OCI-LY7 (cell line): ENCODE measurements around the gene BTBD2. TPM values are rescaled to one million over a fixed set of nuclear protein-coding genes. Genes with fewer than 3 reads are reported as not detected.

Experiments
- BruUV-seq: library from RNA; stranded (reverse); fragments of 400-500 nt; replicated peaks from 2 replicates; lab custom pipeline; 2021; lab: Mats Ljungman, UMichigan
- CTCF ChIA-PET: fragments of 300-600 bp; sonication (Branson Sonifier 250); formaldehyde crosslinking; loops from one replicate; lab custom pipeline; 2022; ENCODE audit warnings: antibody characterized with exemption; ENCODE audit not compliant: unreplicated experiment; lab: Charles Lee
- POLR2A ChIA-PET: fragments of 300-600 bp; sonication (Branson Sonifier 250); formaldehyde crosslinking; loops from one replicate; lab custom pipeline; 2022; ENCODE audit warnings: antibody characterized with exemption; lab: Charles Lee
- DNase-seq: peaks from one replicate; pipeline ENCODE4 v3.0.0-alpha.2; 2015; ENCODE audit warnings: low spot score
- H2AFZ ChIP-seq: fragments of 200-600 bp; sonication (generic), shearing (Covaris generic); 2 replicates; pipeline ENCODE4 v1.6.1; 2014; ENCODE audit warnings: mild to moderate bottlenecking, antibody characterized with exemption, low read length, moderate library complexity
- H3K27ac ChIP-seq: fragments of 200-600 bp; sonication (generic); 2 replicates; pipeline ENCODE4 v1.5.1; 2014; ENCODE audit warnings: mixed run types, low read depth, mild to moderate bottlenecking, moderate library complexity, low read length, inconsistent platforms; ENCODE audit not compliant: poor library complexity, severe bottlenecking
- H3K36me3 ChIP-seq: fragments of 200-600 bp; sonication (generic); 2 replicates; pipeline ENCODE4 v1.6.1; 2014; ENCODE audit warnings: mild to moderate bottlenecking, antibody characterized with exemption, low read length, moderate library complexity, mixed read lengths; ENCODE audit not compliant: insufficient read depth
- H3K4me1 ChIP-seq: fragments of 200-600 bp; sonication (generic); 2 replicates; pipeline ENCODE4 v1.5.1; 2014; ENCODE audit warnings: mild to moderate bottlenecking, low read length; ENCODE audit not compliant: insufficient read depth, poor library complexity, severe bottlenecking
- H3K4me2 ChIP-seq: fragments of 200-600 bp; sonication (generic); 2 replicates; pipeline ENCODE4 v1.6.1; 2014; ENCODE audit warnings: mild to moderate bottlenecking, low read length
- H3K4me3 ChIP-seq: fragments of 200-600 bp; sonication (generic); 2 replicates; pipeline ENCODE4 v1.5.1; 2014; ENCODE audit warnings: mild to moderate bottlenecking, low read depth, low read length; ENCODE audit not compliant: poor library complexity, severe bottlenecking
- H3K79me2 ChIP-seq: fragments of 200-600 bp; sonication (generic); 2 replicates; pipeline ENCODE4 v1.6.1; 2016; ENCODE audit warnings: low read depth, mild to moderate bottlenecking, low read length, moderate library complexity, mixed read lengths; ENCODE audit not compliant: insufficient read depth
- H3K9me2 ChIP-seq: fragments of 200-600 bp; sonication (generic); 2 replicates; pipeline ENCODE4 v1.6.1; 2016; ENCODE audit warnings: mild to moderate bottlenecking, low read length, mixed read lengths; ENCODE audit not compliant: insufficient read depth
- H3K9me3 ChIP-seq: fragments of 200-600 bp; sonication (generic); 2 replicates; pipeline ENCODE4 v1.6.1; 2014; ENCODE audit warnings: mild to moderate bottlenecking, mixed run types, low read length, mixed read lengths
- H4K20me1 ChIP-seq: fragments of 200-600 bp; sonication (generic); 2 replicates; pipeline ENCODE4 v1.6.1; 2014; ENCODE audit warnings: mild to moderate bottlenecking, antibody characterized with exemption, low read length, moderate library complexity, mixed read lengths; ENCODE audit not compliant: insufficient read depth
- CTCF ChIP-seq: fragments of 200-600 bp; sonication (generic); conservative IDR thresholded peaks from 2 replicates; pipeline ENCODE4 v1.5.1; 2014; ENCODE audit warnings: mild to moderate bottlenecking, antibody characterized with exemption, low read length, moderate library complexity, mixed read lengths
- EZH2phosphoT487 ChIP-seq: fragments of 200-600 bp; sonication (generic); IDR thresholded peaks from 2 replicates; pipeline ENCODE4 v1.6.1; 2018; ENCODE audit warnings: low read depth, borderline replicate concordance, mild to moderate bottlenecking, mixed run types, antibody characterized with exemption, low read length, moderate library complexity, mixed read lengths
- intact Hi-C: fragments of 100-400 bp; cut with micrococcal nuclease; formaldehyde crosslinking; loops from one replicate; pipeline ENCODE4 v1.10.0; 2022; ENCODE audit not compliant: unreplicated experiment
- total RNA-seq, 2 experiments: library from RNA; depleted of rRNA in 1 of 2; stranded (reverse); fragments of >200 nt in 1 of 2; shearing (Covaris generic) in 1 of 2; gene quantifications; 2 replicates each; pipeline ENCODE4 v1.2.3, GENCODE V29; 2014 to 2022

BTBD2 gene
- total RNA-seq, 2 experiments from 2014 or later: 53.9 to 91.6 TPM

- intact Hi-C loops: no loop called here
- CTCF ChIA-PET: no interaction called here
- H3K4me3 ChIP-seq: no peak overlapping the region
- H4K20me1 ChIP-seq: no peaks in the 10 kb centered on the region
- no peak for TF ChIP-seq CTCF
- no peak for TF ChIP-seq EZH2phosphoT487
- H3K9me2 ChIP-seq: no peaks in the 10 kb centered on the region
- no peak overlapping the region for H3K4me2 ChIP-seq
- H3K9me3 ChIP-seq: no peaks in the 10 kb centered on the region; the same call in 1 of the 2 replicates
- H2AFZ ChIP-seq: no peak overlapping the region
- no peaks in the 10 kb centered on the region for H3K36me3 ChIP-seq
- H3K4me1 ChIP-seq: peaks cover 17% of the 10 kb centered on the region
- POLR2A ChIA-PET: no interaction called here
- H3K27ac ChIP-seq: no peak overlapping the region
- no TSS peak for BruUV-seq
- H3K79me2 ChIP-seq: peaks cover 18% of the 10 kb centered on the region
- DNase-seq: no peak
These were observed 77.4 kb downstream of the BTBD2 start for GRCh38 chr19:1938071-1938470.

GRCh38 chr19:1936916-1937610, 78.5 kb downstream of the BTBD2 start:
- Histone ChIP-seq H3K9me2 (no peaks in the 10 kb centered on the region), H3K4me1 (peaks cover 13% of the 10 kb centered on the region), H2AFZ (no peak overlapping the region), H3K27ac (no peak overlapping the region), H3K4me2 (no peak overlapping the region), H4K20me1 (no peaks in the 10 kb centered on the region), H3K36me3 (no peaks in the 10 kb centered on the region), H3K9me3 (no peaks in the 10 kb centered on the region; the same call in 1 of the 2 replicates), H3K79me2 (peaks cover 8% of the 10 kb centered on the region; the same call in 1 of the 2 replicates), H3K4me3 (no peak overlapping the region)
- TF ChIP-seq CTCF (no peak), EZH2phosphoT487 (no peak)
- intact Hi-C loops: no loop called here
- no peak for DNase-seq
- no TSS peak for BruUV-seq
- ChIA-PET POLR2A (no interaction called here), CTCF (no interaction called here)

- POLR2A ChIA-PET: no interaction called here
- Histone ChIP-seq H3K9me2 (no peaks in the 10 kb centered on the region), H3K4me1 (peaks cover 13% of the 10 kb centered on the region)
These were observed 79.1 kb downstream of the BTBD2 start for GRCh38 chr19:1936430-1936829.

More at GRCh38 chr19:1936430-1936829, 79.1 kb downstream of the BTBD2 start:
- no peak for DNase-seq
- intact Hi-C loops: no loop called here
- no TSS peak for BruUV-seq
- TF ChIP-seq CTCF (no peak), EZH2phosphoT487 (no peak)
- H2AFZ ChIP-seq: no peak overlapping the region
- CTCF ChIA-PET: no interaction called here
- H3K27ac ChIP-seq: no peak overlapping the region
- peaks cover 2% of the 10 kb centered on the region; the same call in 1 of the 2 replicates for H3K79me2 ChIP-seq
- no peak overlapping the region for H3K4me3 ChIP-seq
- H4K20me1 ChIP-seq: no peaks in the 10 kb centered on the region
- peaks cover 5% of the 10 kb centered on the region for H3K9me3 ChIP-seq
- H3K4me2 ChIP-seq: no peak overlapping the region
- no peaks in the 10 kb centered on the region for H3K36me3 ChIP-seq
